EH (cell line): ENCODE measurements around the gene LY6G6D.

Experiments
- DNase-seq: peaks from one replicate; pipeline ENCODE4 v3.0.0-alpha.2; 2015; ENCODE audit warnings: low read depth

Gene LY6G6D

DNA sequence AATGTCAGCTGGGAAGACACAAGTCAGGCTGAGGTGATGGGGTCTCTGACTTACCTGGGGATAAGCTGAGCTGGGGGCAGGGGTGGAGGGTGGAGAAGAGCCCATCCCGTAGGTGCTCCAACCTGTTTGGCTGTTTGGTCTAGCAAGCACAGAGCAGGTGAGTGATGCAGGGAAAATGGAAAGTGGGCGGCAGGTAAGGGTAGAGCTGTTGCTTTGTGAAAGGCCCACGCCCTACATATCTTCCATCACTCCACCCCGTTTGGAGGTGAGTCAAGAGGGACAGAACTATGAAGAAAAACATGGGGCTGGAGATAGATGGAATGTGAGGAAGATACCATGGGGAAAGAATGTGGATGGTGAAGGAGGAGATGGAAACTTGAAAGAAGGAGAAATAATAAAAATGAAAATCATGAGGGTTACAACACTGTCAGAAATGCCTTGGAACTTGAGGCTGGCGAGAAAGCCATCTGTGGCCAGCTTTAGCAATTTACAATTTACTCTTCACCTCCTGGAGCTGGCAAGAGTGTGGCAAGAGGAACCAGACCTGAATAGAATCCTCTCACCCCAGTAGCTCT, 5.1 kb downstream of the LY6G6D start:
- peak; percentile 34 for DNase-seq

DNA sequence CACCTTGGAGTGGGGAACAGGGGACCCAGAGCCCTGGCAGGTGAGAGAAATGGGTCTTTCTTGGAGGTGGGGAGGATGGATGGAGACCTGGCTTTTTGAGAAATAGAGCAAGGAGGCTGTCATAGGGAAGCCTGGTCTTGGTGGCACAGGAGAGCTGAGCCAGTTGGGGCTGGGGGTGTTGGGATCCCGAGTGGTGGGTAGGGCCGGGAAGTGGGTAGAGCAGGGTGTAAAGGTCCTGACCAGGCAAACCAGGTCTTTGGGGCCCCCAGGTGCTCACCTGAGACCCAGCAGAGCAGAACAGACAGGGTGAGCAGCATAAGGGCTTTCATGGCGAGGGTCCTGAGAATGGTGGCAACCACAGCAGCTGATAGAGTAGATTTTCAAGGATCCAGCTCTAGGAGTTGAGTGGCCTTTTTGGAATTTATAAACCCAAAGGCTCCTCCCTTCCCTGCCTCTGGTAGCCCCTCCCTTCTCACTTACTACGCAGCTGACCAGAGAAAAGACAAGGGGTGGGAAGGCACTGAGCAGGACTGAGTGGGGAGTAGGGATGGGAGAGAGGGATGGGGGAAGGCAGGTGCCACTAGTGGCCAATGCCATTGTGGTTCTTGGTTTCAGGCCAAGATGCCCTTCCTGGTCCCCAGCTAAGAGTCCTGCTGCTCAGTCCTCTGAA, 6.3 kb downstream of the LY6G6D start, which contains the start of gene LY6G6C:
LY6G6C (minus strand) TSS at position 396 of the 670 bp plus-strand sequence; CDS start at position 329, 67 bp downstream.
- peak; percentile 25 for DNase-seq

GRCh38 chr6:31722173-31722572, 7.0 kb downstream of the LY6G6D start:
- DNase-seq, result no peak

- no peak for DNase-seq
These were observed 8.3 kb downstream of the LY6G6D start, which contains the start of gene MPIG6B for GRCh38 chr6:31723245-31723979. Gene MPIG6B, plus strand, starts transcription at chr6:31723373. Its CDS starts 11 bp downstream, at chr6:31723384.

DNA sequence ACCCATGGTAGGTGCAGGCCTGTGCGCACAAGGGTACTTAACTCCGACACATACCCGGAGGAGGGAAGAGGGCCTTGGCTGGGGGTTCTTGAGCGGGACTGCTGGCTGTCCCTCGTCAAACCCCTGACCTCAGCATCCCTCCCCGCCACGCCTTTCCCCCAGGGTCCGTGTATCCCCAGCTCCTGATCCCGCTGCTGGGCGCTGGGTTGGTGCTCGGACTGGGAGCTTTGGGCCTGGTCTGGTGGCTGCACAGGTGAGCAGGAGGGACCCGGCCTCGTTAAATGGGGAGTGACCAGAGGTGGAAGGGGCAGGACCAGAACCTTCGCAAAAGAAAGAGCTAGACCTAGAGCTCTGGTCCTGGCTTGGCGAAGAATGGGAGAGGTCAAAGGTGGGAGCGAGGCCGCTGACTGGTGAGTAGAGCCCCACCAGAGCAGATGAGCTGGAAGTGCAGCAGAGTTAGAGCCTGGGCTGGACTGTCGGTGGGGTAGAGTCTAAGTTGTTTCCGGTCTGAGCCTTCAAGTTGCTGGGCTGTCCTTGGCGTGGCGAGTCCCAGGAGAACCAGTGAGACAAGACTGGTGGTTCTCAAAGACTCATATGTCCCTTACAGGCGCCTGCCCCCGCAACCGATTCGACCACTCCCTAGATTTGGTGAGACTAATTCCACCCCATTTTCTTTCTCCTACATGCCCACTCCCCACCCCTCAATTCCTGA, 9.0 kb downstream of the LY6G6D start:
- DNase-seq, result no peak

- no peak for DNase-seq
These were observed 10.6 kb downstream of the LY6G6D start for GRCh38 chr6:31725502-31726350.

- DNase-seq, result no peak
These were observed 12.0 kb downstream of the LY6G6D start for GRCh38 chr6:31727034-31727716.

DNA sequence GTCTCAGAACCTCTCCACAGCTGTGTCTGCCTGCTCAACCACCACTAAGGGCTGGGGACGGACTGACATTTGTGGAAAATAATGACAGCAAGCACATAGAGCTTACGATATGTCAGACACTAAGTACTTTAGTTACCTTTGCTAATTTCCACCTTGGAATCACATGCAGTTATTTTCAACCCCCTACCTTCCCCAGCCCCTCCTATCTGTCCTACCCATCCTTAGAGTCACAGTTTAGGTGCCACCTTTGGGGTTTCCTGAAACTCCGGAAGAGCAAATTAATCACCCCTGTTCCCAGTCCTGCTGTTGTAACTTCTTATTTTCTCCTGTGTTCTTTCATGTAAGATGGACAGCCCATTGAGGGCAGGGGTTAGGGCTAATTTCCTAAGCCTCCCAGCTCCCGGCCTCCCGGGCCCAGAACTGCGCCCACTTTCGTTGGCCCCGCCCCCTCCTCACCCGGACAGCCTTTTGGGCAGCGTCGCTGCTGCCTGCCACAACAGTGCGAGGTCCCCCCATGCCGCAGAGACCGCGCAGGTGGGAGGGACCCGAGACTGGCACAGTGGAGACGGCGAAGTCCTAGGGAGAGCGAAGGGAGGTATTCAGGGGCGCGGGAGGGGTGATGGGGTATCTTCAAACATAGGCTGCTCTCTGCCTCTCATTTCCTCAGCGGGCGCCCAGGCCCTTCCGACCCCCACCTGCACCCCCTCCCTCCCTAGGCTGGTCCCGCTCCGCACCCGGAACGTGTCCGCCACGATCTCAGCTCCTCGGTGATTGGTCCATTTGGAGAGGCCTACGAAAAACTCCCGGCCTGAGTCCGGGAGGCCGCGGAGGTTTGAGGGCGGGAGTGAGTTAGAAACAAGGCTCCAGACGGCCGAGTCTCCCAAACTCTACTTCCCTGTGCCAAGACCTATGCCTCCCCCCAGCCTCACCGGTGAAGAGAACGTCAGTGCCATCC, 12.8 kb downstream of the LY6G6D start:
- peak; percentile 11 for DNase-seq

DNA sequence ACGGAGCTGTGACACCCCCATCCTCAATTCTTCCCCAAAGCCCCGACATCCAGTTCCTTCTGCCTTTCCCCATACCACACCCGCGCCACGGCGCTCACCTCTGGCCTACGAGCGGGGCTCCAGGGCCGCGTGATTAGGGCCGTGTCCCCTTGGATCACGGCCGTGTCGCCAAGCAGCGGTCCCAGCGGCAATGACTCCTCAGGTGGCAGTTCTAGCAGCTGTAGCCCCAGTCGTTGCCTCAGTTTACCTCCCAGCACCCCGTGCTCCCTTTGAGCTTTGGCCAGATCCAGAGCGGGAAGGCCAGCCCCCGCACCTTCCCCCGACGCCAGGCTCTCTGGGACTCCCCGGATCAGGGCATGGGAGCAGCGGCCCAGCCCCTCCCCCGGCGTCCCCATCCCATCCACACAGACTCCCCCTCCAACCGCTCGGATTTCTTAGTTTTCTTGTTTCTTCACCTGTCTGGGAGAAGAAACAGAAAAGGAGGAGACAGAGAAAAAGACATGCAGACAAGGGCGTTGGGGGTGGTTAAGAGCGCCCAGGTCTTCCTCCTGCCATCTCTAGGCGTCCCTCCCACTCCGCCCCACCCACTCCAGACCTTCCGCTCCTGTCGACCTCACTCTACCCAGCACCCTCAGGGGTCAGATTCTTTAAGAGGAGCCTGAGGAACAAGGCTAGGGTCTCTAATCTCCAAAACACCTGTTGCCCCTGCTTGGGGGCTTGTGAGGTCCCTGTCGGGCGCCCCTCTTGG, 13.8 kb downstream of the LY6G6D start, which contains the start of gene DDAH2:
DDAH2 (minus strand) TSS at position 533 of the 748 bp plus-strand sequence; CDS start at position 395, 138 bp downstream.
- DNase-seq, result no peak

GRCh38 chr6:31729515-31729978, 14.4 kb downstream of the LY6G6D start:
- DNase-seq, result peak; percentile 91

- peak; percentile 90 for DNase-seq
These were observed 15.0 kb downstream of the LY6G6D start for GRCh38 chr6:31729979-31730630.

DNA sequence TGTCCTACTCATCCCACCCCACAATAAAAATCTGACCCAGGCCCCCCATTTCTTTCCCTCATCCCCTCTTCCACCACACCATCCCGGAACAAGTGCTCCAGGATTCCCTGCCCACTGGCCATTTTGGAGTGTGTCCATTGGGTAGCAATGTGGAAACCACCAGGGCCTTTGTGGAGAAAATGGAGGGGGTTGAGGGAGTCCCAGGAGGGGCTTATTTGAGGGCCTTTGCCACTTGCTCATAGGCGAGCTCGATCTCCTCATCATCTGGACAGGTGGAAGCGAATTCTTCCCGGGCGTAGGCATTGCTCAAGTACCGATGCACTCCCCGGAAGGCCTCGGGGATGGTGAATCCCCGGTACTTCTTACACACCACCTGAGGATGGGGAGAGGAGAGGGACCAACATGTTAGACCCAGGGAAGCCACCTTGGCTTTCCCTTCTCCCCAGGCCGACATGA, 15.5 kb downstream of the LY6G6D start:
- no peak for DNase-seq

- no peak for DNase-seq
These were observed 16.9 kb downstream of the LY6G6D start for GRCh38 chr6:31732029-31732428.

- DNase-seq, result no peak
These were observed 18.6 kb downstream of the LY6G6D start for GRCh38 chr6:31733734-31734133.

DNA sequence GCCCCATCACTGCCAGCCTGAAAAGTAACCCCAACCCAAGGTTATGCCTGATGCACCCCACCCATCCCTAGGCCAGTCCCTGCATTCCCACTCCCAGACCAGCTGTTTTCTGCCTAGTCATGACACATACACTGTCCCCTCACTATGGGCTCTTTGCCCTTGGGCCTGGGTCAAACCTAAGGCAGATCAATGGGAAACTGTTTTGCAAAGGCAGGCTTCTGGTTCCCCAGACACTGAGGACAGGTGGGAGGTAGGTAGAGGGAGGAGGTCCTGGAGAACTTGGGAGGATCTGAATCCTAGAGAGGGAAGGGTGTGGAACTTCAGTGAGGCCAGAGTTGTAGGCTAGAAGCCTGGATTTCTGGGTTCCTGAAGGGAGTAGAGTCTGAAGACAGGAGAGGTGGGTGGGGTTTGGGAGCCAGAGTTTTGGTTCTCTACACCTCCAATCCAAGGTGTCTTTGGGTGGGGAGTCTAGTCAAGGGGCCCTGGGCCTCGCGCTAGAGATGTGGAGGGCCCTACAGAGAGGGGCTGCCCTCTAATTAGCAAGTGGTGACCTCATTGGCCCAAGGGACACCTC, 19.2 kb downstream of the LY6G6D start:
- no peak for DNase-seq

GRCh38 chr6:31734821-31735406, 19.8 kb downstream of the LY6G6D start:
- DNase-seq, result peak; percentile 87
